ENCODE measurements around the gene GALNT4.

Gene GALNT4

GRCh38 chr12:89542236-89542635, 17.6 kb upstream of the GALNT4 start:
- Histone ChIP-seq H3K9me3 (no peaks in the 10 kb centered on the region), H3K4me3 (ENCODE audit: low read depth in 1 of 2, low read length in 1 of 2) (no peak overlapping the region), H3K27me3 (no peaks in the 10 kb centered on the region), H3K36me3 (no peaks in the 10 kb centered on the region), H3K27ac (no peak overlapping the region), H3K4me1 (ENCODE audit: control insufficient read depth in 1 of 2, insufficient read depth in 1 of 2, low read depth in 1 of 2, low read length in 1 of 2) (no peaks in the 10 kb centered on the region)
- TF ChIP-seq, protein P1, sequence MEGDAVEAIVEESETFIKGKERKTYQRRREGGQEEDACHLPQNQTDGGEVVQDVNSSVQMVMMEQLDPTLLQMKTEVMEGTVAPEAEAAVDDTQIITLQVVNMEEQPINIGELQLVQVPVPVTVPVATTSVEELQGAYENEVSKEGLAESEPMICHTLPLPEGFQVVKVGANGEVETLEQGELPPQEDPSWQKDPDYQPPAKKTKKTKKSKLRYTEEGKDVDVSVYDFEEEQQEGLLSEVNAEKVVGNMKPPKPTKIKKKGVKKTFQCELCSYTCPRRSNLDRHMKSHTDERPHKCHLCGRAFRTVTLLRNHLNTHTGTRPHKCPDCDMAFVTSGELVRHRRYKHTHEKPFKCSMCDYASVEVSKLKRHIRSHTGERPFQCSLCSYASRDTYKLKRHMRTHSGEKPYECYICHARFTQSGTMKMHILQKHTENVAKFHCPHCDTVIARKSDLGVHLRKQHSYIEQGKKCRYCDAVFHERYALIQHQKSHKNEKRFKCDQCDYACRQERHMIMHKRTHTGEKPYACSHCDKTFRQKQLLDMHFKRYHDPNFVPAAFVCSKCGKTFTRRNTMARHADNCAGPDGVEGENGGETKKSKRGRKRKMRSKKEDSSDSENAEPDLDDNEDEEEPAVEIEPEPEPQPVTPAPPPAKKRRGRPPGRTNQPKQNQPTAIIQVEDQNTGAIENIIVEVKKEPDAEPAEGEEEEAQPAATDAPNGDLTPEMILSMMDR (IDR thresholded peaks at IDR 0.05), result no peak

DNA sequence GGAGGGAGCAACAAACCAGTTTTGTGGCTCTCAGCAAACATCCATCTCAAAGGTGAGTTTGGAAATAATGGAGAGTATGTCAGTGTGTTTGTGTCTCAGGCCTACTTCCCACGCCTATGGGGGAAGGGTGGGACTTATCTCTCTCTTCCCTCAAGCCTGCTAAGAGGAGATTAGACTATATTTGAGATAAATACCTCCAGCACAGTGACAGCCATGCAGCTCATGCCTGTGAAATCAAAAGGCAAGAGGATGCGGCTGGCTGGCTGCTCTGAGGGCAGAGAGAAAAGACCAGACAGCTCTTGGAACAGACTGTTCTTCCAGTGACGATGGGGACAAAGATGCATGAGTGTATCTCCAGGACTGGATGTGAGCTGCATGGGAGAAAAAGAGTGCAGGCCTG, 16.0 kb upstream of the GALNT4 start:
- no peak overlapping the region for H3K4me3 ChIP-seq (ENCODE audit: low read depth in 1 of 2, low read length in 1 of 2)
- H3K4me1 ChIP-seq (ENCODE audit: control insufficient read depth in 1 of 2, insufficient read depth in 1 of 2, low read depth in 1 of 2, low read length in 1 of 2), result no peaks in the 10 kb centered on the region
- no peak overlapping the region for H3K27ac ChIP-seq
- no peaks in the 10 kb centered on the region for H3K27me3 ChIP-seq
- H3K9me3 ChIP-seq, result no peaks in the 10 kb centered on the region
- TF ChIP-seq, protein P1 (IDR thresholded peaks at IDR 0.05), result no peak
- H3K36me3 ChIP-seq, result no peaks in the 10 kb centered on the region

- Histone ChIP-seq H3K27ac (no peak overlapping the region), H3K4me1 (ENCODE audit: control insufficient read depth in 1 of 2, insufficient read depth in 1 of 2, low read depth in 1 of 2, low read length in 1 of 2) (no peaks in the 10 kb centered on the region), H3K4me3 (ENCODE audit: low read depth in 1 of 2, low read length in 1 of 2) (no peak overlapping the region), H3K36me3 (no peaks in the 10 kb centered on the region), H3K27me3 (no peaks in the 10 kb centered on the region), H3K9me3 (no peaks in the 10 kb centered on the region)
- TF ChIP-seq, protein P1 (IDR thresholded peaks at IDR 0.05), result no peak
These were observed 15.0 kb upstream of the GALNT4 start for GRCh38 chr12:89539426-89540223.

DNA sequence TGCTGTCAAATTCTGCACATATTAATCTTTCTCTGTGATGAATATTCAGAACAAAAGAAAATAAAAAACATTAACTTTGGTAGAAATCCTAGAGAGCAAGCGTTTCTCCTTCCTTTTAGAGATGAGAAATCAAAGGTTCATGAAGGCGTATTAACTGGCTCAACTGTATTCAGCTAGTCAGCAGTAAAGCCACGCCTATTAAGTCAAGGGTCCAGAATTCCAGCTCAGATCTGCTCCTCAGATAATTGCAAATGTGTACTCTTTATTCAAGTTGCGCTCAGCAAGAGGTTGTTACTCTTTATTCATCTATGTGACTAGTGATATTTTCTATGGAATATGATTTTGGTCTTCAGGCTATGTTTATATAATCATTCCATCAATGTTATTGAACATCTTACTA, 14.3 kb upstream of the GALNT4 start:
- Histone ChIP-seq H3K4me1 (ENCODE audit: control insufficient read depth in 1 of 2, insufficient read depth in 1 of 2, low read depth in 1 of 2, low read length in 1 of 2) (no peaks in the 10 kb centered on the region), H3K36me3 (no peaks in the 10 kb centered on the region), H3K4me3 (ENCODE audit: low read depth in 1 of 2, low read length in 1 of 2) (no peak overlapping the region), H3K27me3 (no peaks in the 10 kb centered on the region), H3K9me3 (no peaks in the 10 kb centered on the region), H3K27ac (no peak overlapping the region)
- TF ChIP-seq, protein P1 (IDR thresholded peaks at IDR 0.05), result no peak

GRCh38 chr12:89537389-89537788, 12.8 kb upstream of the GALNT4 start:
- Histone ChIP-seq H3K27ac (no peak overlapping the region), H3K9me3 (no peaks in the 10 kb centered on the region), H3K4me3 (ENCODE audit: low read depth in 1 of 2, low read length in 1 of 2) (no peak overlapping the region), H3K36me3 (no peaks in the 10 kb centered on the region), H3K4me1 (ENCODE audit: control insufficient read depth in 1 of 2, insufficient read depth in 1 of 2, low read depth in 1 of 2, low read length in 1 of 2) (no peaks in the 10 kb centered on the region), H3K27me3 (no peaks in the 10 kb centered on the region)
- TF ChIP-seq, protein P1 (IDR thresholded peaks at IDR 0.05), result no peak

Measured in neutrophil (primary cell).